ENCODE results near the gene MS4A14. TPM values are rescaled to one million over a fixed set of nuclear protein-coding genes. Genes with fewer than 3 reads are reported as not detected.

Gene MS4A14
- total RNA-seq, 1 donor from 2014 or later = not detected

- DNase-seq (ENCODE audit: low read depth) = no peak
- Histone ChIP-seq H3K27me3 (ENCODE audit: control insufficient read depth, insufficient read depth, low read length) (no peaks in the 10 kb centered on the region), H3K4me3 (ENCODE audit: low read depth, low read length) (no peak overlapping the region), H3K36me3 (ENCODE audit: control insufficient read depth, insufficient read depth, low read length) (no peaks in the 10 kb centered on the region)
- no peak for TF ChIP-seq CTCF (IDR thresholded peaks at IDR 0.05; ENCODE audit: insufficient read depth, low read length, poor library complexity, severe bottlenecking)
These were observed 25.9 kb upstream of the MS4A14 start for GRCh38 chr11:60370252-60370810.

GRCh38 chr11:60370811-60371298, 25.4 kb upstream of the MS4A14 start:
- no peaks in the 10 kb centered on the region for H3K27me3 ChIP-seq (ENCODE audit: control insufficient read depth, insufficient read depth, low read length)
- no peak for TF ChIP-seq CTCF (IDR thresholded peaks at IDR 0.05; ENCODE audit: insufficient read depth, low read length, poor library complexity, severe bottlenecking)
- no peak overlapping the region for H3K4me3 ChIP-seq (ENCODE audit: low read depth, low read length)
- DNase-seq (ENCODE audit: low read depth) = no peak
- H3K36me3 ChIP-seq (ENCODE audit: control insufficient read depth, insufficient read depth, low read length) = no peaks in the 10 kb centered on the region

GRCh38 chr11:60371386-60371785, 24.9 kb upstream of the MS4A14 start:
- no peak overlapping the region for H3K4me3 ChIP-seq (ENCODE audit: low read depth, low read length)
- TF ChIP-seq CTCF (IDR thresholded peaks at IDR 0.05; ENCODE audit: insufficient read depth, low read length, poor library complexity, severe bottlenecking) = no peak
- DNase-seq (ENCODE audit: low read depth) = no peak

DNA sequence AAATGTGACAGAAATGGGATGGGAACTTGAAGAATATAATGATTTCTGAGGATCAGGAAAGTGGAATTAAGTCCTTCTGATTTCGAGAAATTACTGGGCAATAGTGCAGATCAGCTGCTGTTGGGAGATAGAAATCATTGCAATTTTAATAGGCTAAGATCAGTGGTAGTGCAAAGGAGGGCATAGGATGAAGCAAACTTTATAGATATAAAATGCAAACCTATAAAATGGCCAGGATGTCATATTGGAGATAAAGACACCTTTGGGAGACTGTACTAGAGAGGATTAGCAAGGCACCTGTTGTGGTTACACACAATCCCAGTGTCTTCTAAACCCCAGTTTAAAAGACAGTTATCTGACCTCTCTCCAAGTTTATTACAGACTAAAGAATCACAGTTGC, 24.4 kb upstream of the MS4A14 start:
- Histone ChIP-seq H3K27me3 (ENCODE audit: control insufficient read depth, insufficient read depth, low read length) (no peaks in the 10 kb centered on the region), H3K4me3 (ENCODE audit: low read depth, low read length) (no peak overlapping the region), H3K36me3 (ENCODE audit: control insufficient read depth, insufficient read depth, low read length) (no peaks in the 10 kb centered on the region)
- DNase-seq (ENCODE audit: low read depth) = no peak
- no peak for TF ChIP-seq CTCF (IDR thresholded peaks at IDR 0.05; ENCODE audit: insufficient read depth, low read length, poor library complexity, severe bottlenecking)

More at GRCh38 chr11:60371386-60371785, 24.9 kb upstream of the MS4A14 start:
- Histone ChIP-seq H3K36me3 (ENCODE audit: control insufficient read depth, insufficient read depth, low read length) (no peaks in the 10 kb centered on the region), H3K27me3 (ENCODE audit: control insufficient read depth, insufficient read depth, low read length) (no peaks in the 10 kb centered on the region)

- Histone ChIP-seq H3K36me3 (ENCODE audit: control insufficient read depth, insufficient read depth, low read length) (no peaks in the 10 kb centered on the region), H3K27me3 (ENCODE audit: control insufficient read depth, insufficient read depth, low read length) (no peaks in the 10 kb centered on the region), H3K4me3 (ENCODE audit: low read depth, low read length) (no peak overlapping the region)
- TF ChIP-seq CTCF (IDR thresholded peaks at IDR 0.05; ENCODE audit: insufficient read depth, low read length, poor library complexity, severe bottlenecking) = no peak
- no peak for DNase-seq (ENCODE audit: low read depth)
These were observed 23.5 kb upstream of the MS4A14 start for GRCh38 chr11:60372767-60373166.

- TF ChIP-seq CTCF (IDR thresholded peaks at IDR 0.05; ENCODE audit: insufficient read depth, low read length, poor library complexity, severe bottlenecking) = no peak
- H3K4me3 ChIP-seq (ENCODE audit: low read depth, low read length) = no peak overlapping the region
- H3K36me3 ChIP-seq (ENCODE audit: control insufficient read depth, insufficient read depth, low read length) = no peaks in the 10 kb centered on the region
- H3K27me3 ChIP-seq (ENCODE audit: control insufficient read depth, insufficient read depth, low read length) = no peaks in the 10 kb centered on the region
- DNase-seq (ENCODE audit: low read depth) = no peak
These were observed 20.9 kb upstream of the MS4A14 start for GRCh38 chr11:60375316-60375715.

All from kidney epithelial cell (primary cell).